Measurements from ENCODE around the gene PAX7.
"Not testable (repeated sequence)": the region's sequence is repeated elsewhere in the genome, so short reads cannot be mapped to it uniquely, and the experiment has no call there.

Gene PAX7

GRCh38 chr1:18743233-18743632, 112.6 kb downstream of the PAX7 start:
- no peak for DNase-seq
- intact Hi-C loops (cut with DNase I) = no loop called here

- DNase-seq; intact Hi-C loops (cut with DNase I): not testable (repeated sequence)
Measured at GRCh38 chr1:18744381-18744780, 113.7 kb downstream of the PAX7 start.

GRCh38 chr1:18746981-18747380, 116.3 kb downstream of the PAX7 start:
- no peak for DNase-seq
- intact Hi-C loops (cut with DNase I) = no loop called here

- intact Hi-C loops (cut with DNase I) = no loop called here
- no peak for DNase-seq
Measured at GRCh38 chr1:18747671-18748070, 117.0 kb downstream of the PAX7 start.

GRCh38 chr1:18748435-18748834, 117.8 kb downstream of the PAX7 start:
- intact Hi-C loops (cut with DNase I) = no loop called here
- DNase-seq = no peak

GRCh38 chr1:18749569-18749968, 118.9 kb downstream of the PAX7 start:
- DNase-seq = no peak
- intact Hi-C loops (cut with DNase I) = no loop called here

- intact Hi-C loops (cut with DNase I) = no loop called here
- no peak for DNase-seq
Measured at GRCh38 chr1:18750600-18750999, 120.0 kb downstream of the PAX7 start.

- intact Hi-C loops (cut with DNase I) = no loop called here
- no peak for DNase-seq
Measured at GRCh38 chr1:18751425-18751824, 120.8 kb downstream of the PAX7 start.

GRCh38 chr1:18752409-18752808, 121.8 kb downstream of the PAX7 start:
- intact Hi-C loops (cut with DNase I) = no loop called here
- DNase-seq = no peak

- intact Hi-C loops (cut with DNase I) = no loop called here
Measured at GRCh38 chr1:18760156-18760555, 129.5 kb downstream of the PAX7 start.

GRCh38 chr1:18761948-18762840, 131.5 kb downstream of the PAX7 start:
- peak in 2 of 10 donors; percentile 18 to 21 for DNase-seq
- intact Hi-C loops (cut with DNase I) = no loop called here

More at GRCh38 chr1:18760156-18760555, 129.5 kb downstream of the PAX7 start:
- no peak for DNase-seq

- DNase-seq = no peak
- intact Hi-C loops (cut with DNase I) = no loop called here
Measured at GRCh38 chr1:18764362-18764761, 133.7 kb downstream of the PAX7 start.

- no peak for DNase-seq
- intact Hi-C loops (cut with DNase I) = no loop called here
Measured at GRCh38 chr1:18765725-18766124, 135.1 kb downstream of the PAX7 start.

GRCh38 chr1:18766328-18766727, 135.7 kb downstream of the PAX7 start:
- DNase-seq = no peak
- intact Hi-C loops (cut with DNase I) = no loop called here

GRCh38 chr1:18767576-18767975, 136.9 kb downstream of the PAX7 start:
- DNase-seq; intact Hi-C loops (cut with DNase I): not testable (repeated sequence)

- intact Hi-C loops (cut with DNase I) = no loop called here
- DNase-seq = no peak
Measured at GRCh38 chr1:18768086-18768485, 137.4 kb downstream of the PAX7 start.

- no peak for DNase-seq
- intact Hi-C loops (cut with DNase I) = no loop called here
Measured at GRCh38 chr1:18769140-18769539, 138.5 kb downstream of the PAX7 start.

GRCh38 chr1:18770799-18771198, 140.2 kb downstream of the PAX7 start:
- DNase-seq = no peak
- intact Hi-C loops (cut with DNase I) = no loop called here

- intact Hi-C loops (cut with DNase I) = no loop called here
- no peak for DNase-seq
Measured at GRCh38 chr1:18773753-18774152, 143.1 kb downstream of the PAX7 start.

- intact Hi-C loops (cut with DNase I) = no loop called here
- no peak for DNase-seq
Measured at GRCh38 chr1:18775341-18775740, 144.7 kb downstream of the PAX7 start.

- intact Hi-C loops (cut with DNase I) = no loop called here
- DNase-seq = no peak
Measured at GRCh38 chr1:18776777-18777176, 146.1 kb downstream of the PAX7 start.

- no peak for DNase-seq
- intact Hi-C loops (cut with DNase I) = no loop called here
Measured at GRCh38 chr1:18778437-18778836, 147.8 kb downstream of the PAX7 start.
